Measurements from ENCODE around the gene SFXN1.
A peak's percentile ranks its signal among the peaks of the same experiment; 100 is the strongest.

SFXN1 gene

DNA sequence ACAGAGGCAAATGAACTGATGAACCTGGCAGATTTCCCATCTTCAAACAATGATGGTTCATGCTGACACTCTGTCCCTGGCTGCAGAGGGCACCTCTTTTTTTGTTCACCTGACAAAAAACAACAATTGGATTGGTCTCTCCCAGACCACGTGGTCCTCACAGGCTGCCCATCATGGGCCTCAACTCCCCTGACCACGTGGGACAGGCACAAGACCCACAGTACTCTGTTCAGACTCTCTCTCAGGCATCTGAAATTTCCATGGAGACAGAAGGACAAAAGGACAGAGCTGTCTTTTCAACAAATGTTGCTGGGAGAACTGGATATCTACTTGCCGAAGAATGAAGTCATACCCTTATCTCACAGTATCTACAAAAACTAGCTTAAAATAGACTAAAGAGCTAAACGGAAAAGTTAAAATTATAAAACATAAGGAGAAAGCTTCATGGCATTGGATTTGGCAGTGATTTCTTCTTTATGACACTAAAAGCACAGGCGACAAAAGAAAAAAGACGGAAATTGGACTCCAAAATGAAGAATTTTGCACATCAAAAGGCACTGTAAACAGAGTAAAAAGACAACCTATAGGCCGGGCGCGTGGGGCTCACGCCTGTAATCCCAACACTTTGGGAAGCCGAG, 22.1 kb upstream of the SFXN1 start:
- FAIRE-seq = no peak
- TF ChIP-seq TAF1 (IDR thresholded peaks at IDR 0.05; ENCODE audit: borderline replicate concordance, low read depth, low read length) (no peak), POLR2AphosphoS5 (IDR thresholded peaks at IDR 0.05; ENCODE audit: low read depth, low read length) (no peak), POLR2A (IDR thresholded peaks at IDR 0.05; ENCODE audit: low read depth, low read length) (no peak)
- DNase-seq (ENCODE audit: insufficient read length) = no peak

DNA sequence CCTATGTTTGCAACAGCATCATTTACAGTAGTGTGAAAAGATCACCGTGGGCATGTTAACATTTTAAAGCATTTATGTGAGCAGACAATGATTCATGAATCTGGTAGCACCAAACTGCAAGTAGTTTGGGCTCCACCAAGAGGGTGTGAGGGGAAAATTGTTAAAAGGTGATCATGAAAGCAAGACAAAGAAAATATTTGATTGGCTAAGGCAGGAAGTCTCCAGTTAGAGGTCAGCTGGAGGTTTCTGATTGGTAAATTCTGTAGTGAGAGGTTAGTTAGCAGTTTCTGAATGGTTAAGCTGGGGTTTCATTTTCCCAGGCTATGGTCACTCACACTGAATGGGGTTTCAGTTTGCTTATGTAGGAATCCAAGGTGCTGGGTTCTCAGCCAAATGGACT, 20.9 kb upstream of the SFXN1 start:
- FAIRE-seq (no peak), DNase-seq (ENCODE audit: insufficient read length) (no peak)
- no peak for TF ChIP-seq TAF1 (IDR thresholded peaks at IDR 0.05; ENCODE audit: borderline replicate concordance, low read depth, low read length)
- TF ChIP-seq POLR2AphosphoS5 (IDR thresholded peaks at IDR 0.05; ENCODE audit: low read depth, low read length) = no peak
- TF ChIP-seq POLR2A (IDR thresholded peaks at IDR 0.05; ENCODE audit: low read depth, low read length) = no peak

DNA sequence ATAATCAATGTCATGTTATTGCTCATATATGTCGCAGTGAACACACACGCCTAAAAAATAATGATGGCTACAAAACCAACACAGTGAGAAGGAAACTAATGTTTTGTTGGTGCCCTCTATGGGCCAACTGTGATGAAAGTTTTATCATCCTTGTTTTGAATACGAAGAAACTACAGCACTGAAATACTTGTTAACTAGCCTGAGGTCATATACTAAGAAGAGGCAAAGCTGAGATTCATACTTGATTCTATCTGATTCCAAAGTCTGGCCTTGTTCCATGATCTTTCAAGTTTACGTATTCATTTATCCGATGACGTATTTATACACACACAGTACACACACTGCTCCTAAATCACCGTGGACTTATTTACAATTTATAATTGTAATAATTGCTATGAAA, 18.2 kb upstream of the SFXN1 start:
- FAIRE-seq (no peak), DNase-seq (ENCODE audit: insufficient read length) (no peak)
- TF ChIP-seq TAF1 (IDR thresholded peaks at IDR 0.05; ENCODE audit: borderline replicate concordance, low read depth, low read length) (no peak), POLR2A (IDR thresholded peaks at IDR 0.05; ENCODE audit: low read depth, low read length) (no peak), POLR2AphosphoS5 (IDR thresholded peaks at IDR 0.05; ENCODE audit: low read depth, low read length) (no peak)

DNA sequence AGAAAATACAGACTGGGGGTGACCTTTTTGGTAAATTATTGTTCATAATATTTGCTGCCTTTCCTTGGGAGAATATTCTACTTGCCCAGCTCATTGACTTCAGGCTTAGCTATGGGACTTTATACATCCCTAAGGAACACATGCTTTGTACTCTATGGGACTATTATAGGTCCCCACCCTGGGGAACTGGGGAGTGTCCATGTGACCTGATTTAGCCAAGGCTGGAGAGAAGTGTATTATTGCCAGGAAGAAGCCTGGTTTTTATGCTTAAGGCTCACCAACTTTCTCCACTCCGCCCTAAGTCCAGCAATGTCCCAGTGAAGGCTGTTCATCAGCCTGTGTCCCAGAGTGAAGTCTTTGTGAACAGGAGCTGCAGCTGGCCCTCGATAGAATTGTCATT, 17.8 kb upstream of the SFXN1 start:
- no peak for TF ChIP-seq TAF1 (IDR thresholded peaks at IDR 0.05; ENCODE audit: borderline replicate concordance, low read depth, low read length)
- no peak for TF ChIP-seq POLR2A (IDR thresholded peaks at IDR 0.05; ENCODE audit: low read depth, low read length)
- TF ChIP-seq POLR2AphosphoS5 (IDR thresholded peaks at IDR 0.05; ENCODE audit: low read depth, low read length) = no peak
- FAIRE-seq (no peak), DNase-seq (ENCODE audit: insufficient read length) (no peak)

DNA sequence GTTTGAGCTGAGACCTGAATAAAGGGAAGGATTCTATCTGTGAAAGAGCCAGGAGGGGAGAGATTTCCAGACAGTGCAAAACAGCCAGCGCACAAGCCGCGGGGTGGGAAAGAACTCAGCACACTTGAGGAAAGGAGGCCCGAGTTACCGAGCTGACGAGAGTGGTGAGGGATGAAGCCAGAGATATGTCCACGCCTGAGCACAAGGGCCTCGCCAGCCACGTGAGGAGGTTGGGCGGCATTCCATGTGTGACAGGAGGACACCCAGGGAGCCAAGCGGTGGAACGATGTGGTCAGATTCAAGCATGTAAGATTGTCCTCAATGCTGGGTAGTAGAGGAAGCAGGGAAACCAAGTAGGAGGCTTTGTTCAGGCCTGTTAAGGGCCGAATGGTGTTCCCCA, 17.0 kb upstream of the SFXN1 start:
- no peak for TF ChIP-seq TAF1 (IDR thresholded peaks at IDR 0.05; ENCODE audit: borderline replicate concordance, low read depth, low read length)
- TF ChIP-seq POLR2A (IDR thresholded peaks at IDR 0.05; ENCODE audit: low read depth, low read length) = no peak
- no peak for TF ChIP-seq POLR2AphosphoS5 (IDR thresholded peaks at IDR 0.05; ENCODE audit: low read depth, low read length)
- FAIRE-seq = no peak
- DNase-seq (ENCODE audit: insufficient read length) = no peak

DNA sequence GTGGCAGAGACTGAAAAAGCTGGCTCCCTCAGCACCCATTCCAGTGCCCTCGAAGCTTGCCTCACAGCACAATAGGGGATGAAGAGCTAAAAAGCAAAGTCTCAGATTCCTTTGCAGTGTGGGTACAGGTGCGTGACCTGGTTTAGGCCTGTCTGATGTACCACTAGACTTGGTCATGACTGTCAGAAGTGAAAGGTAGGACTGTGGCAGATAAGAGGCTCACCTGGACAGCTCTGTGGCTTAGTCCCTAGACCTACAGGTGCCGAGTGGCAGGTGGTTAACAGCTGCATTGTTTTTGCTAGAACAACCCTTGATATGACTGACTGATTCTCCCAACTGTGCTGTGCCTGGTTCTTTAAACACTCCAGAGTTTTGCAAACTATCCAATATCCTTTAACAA, 14.7 kb upstream of the SFXN1 start:
- TF ChIP-seq POLR2AphosphoS5 (IDR thresholded peaks at IDR 0.05; ENCODE audit: low read depth, low read length) (no peak), POLR2A (IDR thresholded peaks at IDR 0.05; ENCODE audit: low read depth, low read length) (no peak), TAF1 (IDR thresholded peaks at IDR 0.05; ENCODE audit: borderline replicate concordance, low read depth, low read length) (no peak)
- no peak for DNase-seq (ENCODE audit: insufficient read length)
- no peak for FAIRE-seq

DNA sequence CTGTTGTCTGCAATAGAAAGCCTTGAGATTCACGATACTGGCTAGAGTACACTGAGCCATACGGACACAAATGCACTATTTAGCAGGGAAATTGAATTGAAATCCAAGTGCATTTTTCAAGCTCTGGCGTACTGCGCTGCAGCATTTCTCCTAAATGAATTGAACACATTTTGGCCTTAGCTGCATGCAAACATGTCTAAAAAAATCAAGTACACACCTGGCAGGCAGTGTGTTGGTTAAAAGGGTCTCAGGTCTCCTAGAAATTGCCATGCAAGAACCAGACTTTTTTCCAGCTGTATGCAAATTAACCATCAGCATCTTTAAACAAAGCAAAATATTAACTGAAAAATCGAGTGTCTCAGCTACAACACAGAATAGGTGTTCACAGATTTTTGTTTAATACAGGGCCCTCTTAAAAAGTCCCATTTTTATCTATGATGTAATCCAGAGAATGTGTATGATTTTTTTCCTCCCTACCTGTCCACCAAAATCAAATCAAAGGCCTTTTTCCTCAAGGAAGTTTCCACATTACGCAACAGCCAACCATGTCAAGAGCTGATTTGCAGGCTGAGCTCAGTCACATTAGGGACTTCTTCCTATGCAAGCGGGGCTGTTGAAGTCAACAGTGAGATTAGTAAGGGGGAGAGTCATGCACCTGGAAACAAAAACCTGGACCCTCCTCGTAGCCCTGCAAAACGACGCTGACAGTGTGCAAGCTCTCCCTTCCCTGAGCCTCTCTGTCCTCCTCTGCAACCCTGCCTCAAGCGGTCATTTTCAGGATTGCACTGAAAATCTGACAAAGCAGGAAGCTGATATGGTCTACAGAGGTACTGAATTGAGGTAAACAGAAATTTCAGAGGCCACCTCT, 14.1 kb upstream of the SFXN1 start:
- FAIRE-seq = peak; percentile 85
- TF ChIP-seq POLR2AphosphoS5 (IDR thresholded peaks at IDR 0.05; ENCODE audit: low read depth, low read length) (no peak), POLR2A (IDR thresholded peaks at IDR 0.05; ENCODE audit: low read depth, low read length) (no peak), TAF1 (IDR thresholded peaks at IDR 0.05; ENCODE audit: borderline replicate concordance, low read depth, low read length) (no peak)
- DNase-seq (ENCODE audit: insufficient read length) = no peak

DNA sequence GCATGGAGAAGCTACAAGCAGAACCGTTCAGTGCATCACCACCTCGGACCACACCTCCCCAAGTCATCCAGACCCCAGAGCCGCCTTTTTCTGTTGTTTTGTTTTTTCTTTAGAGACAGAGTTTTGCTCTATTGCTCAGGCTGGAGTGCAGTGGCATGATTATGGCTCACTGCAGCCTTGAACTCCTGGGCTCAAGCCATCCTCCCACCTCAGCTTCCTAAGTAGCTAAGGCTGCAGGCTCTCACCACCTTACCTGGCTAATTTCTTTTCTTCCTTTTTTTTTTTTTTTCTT, 13.5 kb upstream of the SFXN1 start:
- FAIRE-seq (no peak), DNase-seq (ENCODE audit: insufficient read length) (no peak)
- TF ChIP-seq TAF1 (IDR thresholded peaks at IDR 0.05; ENCODE audit: borderline replicate concordance, low read depth, low read length) (no peak), POLR2A (IDR thresholded peaks at IDR 0.05; ENCODE audit: low read depth, low read length) (no peak)

DNA sequence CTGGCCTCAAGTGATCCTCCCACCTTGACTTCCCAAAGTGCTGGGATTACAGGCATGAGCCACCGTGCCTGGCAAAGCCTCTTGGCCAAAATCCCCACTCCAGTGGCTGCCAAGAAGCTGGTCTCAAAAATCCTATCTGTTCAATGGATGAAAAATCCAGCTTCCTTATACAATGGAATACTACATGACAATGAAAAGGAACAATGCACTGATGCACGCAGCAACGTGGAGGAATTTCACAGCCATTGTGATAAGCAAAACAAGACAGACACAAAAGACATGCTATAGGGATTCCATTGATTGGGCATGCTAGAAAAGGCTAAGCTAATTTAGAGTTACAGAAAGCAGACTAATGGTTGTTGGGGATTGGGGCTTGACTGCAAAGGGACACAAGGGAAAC, 13.1 kb upstream of the SFXN1 start:
- no peak for TF ChIP-seq POLR2AphosphoS5 (IDR thresholded peaks at IDR 0.05; ENCODE audit: low read depth, low read length)
- FAIRE-seq (no peak), DNase-seq (ENCODE audit: insufficient read length) (no peak)

DNA sequence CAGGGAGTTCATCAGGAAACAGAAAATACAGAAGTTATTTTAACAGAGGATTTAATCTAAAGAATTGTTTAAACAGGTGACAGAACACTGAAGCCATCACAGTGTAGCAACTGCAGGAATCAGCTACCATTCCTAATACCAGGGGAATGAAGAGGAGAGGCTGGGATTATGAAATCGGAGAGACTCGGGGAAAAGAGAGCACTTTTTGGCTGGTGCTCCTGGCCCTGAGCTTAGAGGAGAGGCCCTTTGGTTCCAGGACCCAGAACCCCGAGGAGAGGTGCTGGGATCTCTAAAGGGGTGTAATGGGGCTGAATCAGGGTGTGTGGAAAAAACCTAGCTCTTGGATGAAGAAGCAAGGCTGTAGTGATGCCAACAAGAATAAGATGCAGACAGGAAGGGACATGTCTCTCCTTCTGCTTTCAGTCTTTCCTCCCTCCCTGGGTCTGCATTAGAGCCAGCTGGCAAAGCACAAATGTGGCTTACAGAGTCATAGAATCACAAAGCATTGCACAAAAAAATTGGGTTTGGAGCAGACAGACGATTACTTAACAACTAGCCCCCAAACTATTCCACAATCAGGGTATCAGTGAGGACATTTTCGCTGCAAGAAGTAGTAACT, 11.6 kb upstream of the SFXN1 start:
- DNase-seq (ENCODE audit: insufficient read length) (no peak), FAIRE-seq (no peak)
- TF ChIP-seq TAF1 (IDR thresholded peaks at IDR 0.05; ENCODE audit: borderline replicate concordance, low read depth, low read length) (no peak), POLR2A (IDR thresholded peaks at IDR 0.05; ENCODE audit: low read depth, low read length) (no peak), POLR2AphosphoS5 (IDR thresholded peaks at IDR 0.05; ENCODE audit: low read depth, low read length) (no peak)

DNA sequence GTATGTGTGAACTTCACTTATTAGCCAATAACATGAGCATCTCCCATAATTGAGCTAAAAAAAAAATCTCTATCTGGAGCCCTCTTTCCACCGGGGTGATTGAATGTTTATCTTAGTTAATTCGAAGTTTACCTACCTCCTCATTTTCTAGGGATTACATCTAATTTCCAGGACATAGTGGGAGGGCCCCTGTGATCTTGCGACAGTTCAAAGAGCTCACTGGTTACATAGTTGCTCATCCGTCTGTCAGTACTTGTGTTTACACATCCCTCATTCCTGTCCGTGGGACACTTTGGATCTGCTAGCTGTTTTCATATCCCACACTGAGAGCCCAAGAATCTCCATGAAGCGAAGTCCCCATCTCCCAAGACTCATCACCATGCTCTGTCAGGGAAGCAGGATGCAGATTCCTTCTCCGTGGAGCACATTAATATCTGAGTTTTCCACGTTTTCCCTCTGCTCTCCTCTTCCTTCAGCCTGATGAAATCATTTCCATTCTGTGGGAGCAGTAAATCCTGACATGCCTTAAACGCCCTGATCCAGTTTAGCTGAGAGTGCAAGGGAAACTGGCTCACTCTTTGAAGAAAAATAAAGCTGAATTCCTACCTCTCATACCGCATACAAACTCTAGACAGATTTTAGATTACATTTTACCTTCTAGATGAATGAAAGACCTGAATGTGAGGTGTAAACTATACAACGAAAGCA, 10.2 kb upstream of the SFXN1 start:
- no peak for DNase-seq (ENCODE audit: insufficient read length)
- FAIRE-seq = no peak
- TF ChIP-seq POLR2AphosphoS5 (IDR thresholded peaks at IDR 0.05; ENCODE audit: low read depth, low read length) = no peak
- no peak for TF ChIP-seq POLR2A (IDR thresholded peaks at IDR 0.05; ENCODE audit: low read depth, low read length)
- TF ChIP-seq TAF1 (IDR thresholded peaks at IDR 0.05; ENCODE audit: borderline replicate concordance, low read depth, low read length) = no peak

Data from GM12892 (cell line).